Common myeloid progenitor, CD34-positive (primary cell): Measurements from ENCODE around the gene CRYGC. TPM values are rescaled to one million over a fixed set of nuclear protein-coding genes. Genes with fewer than 3 reads are reported as not detected.
A peak's percentile ranks its signal among the peaks of the same experiment; 100 is the strongest.

ENCODE experiments used
- CTCF ChIA-PET: fragments of 350-600 bp; sonication (Branson Sonifier 250); formaldehyde crosslinking; loops from one replicate; lab custom pipeline; 2021; ENCODE audit warnings: antibody characterized with exemption; lab: Charles Lee
- POLR2A ChIA-PET: fragments of 350-600 bp; sonication (Branson Sonifier 250); formaldehyde crosslinking; loops from one replicate; lab custom pipeline; 2021; ENCODE audit warnings: antibody characterized with exemption; lab: Charles Lee
- DNase-seq, 3 donors: peaks; one replicate each; pipeline versions ENCODE4 v3.0.0 to v3.0.0-alpha.2; 2013
- H3K27ac ChIP-seq, 2 experiments: 1 replicate in 1 of 2; 2 replicates in 1 of 2; pipeline ENCODE4 v1.7.0; 2013; ENCODE audit warnings: inconsistent platforms in 2 of 2, low read length in 2 of 2, mild to moderate bottlenecking in 2 of 2, low read depth in 1 of 2, moderate library complexity in 1 of 2; ENCODE audit not compliant: severe bottlenecking in 2 of 2, insufficient read depth in 1 of 2, poor library complexity in 1 of 2
- H3K27me3 ChIP-seq, 5 experiments: replicated peaks in 2 of 5; 1 replicate in 3 of 5; 2 replicates in 2 of 5; pipeline versions ENCODE4 v1.6.1 to v1.7.0; 2013; ENCODE audit warnings: low read length in 4 of 5, mild to moderate bottlenecking in 2 of 5, moderate library complexity in 2 of 5, inconsistent platforms in 1 of 5; ENCODE audit not compliant: insufficient read depth in 5 of 5, control insufficient read depth in 4 of 5
- H3K36me3 ChIP-seq, 4 experiments: 1 replicate in 2 of 4; 2 replicates in 2 of 4; pipeline versions ENCODE4 v1.6.1 to v1.7.0; 2013; ENCODE audit warnings: low read length in 3 of 4, control low read depth in 1 of 4, mild to moderate bottlenecking in 1 of 4; ENCODE audit not compliant: control insufficient read depth in 4 of 4, insufficient read depth in 4 of 4
- H3K4me1 ChIP-seq, 4 experiments: 1 replicate in 3 of 4; 2 replicates in 1 of 4; pipeline versions ENCODE4 v1.6.1 to v1.7.1; 2013; ENCODE audit warnings: low read length in 3 of 4, mild to moderate bottlenecking in 3 of 4, control low read depth in 1 of 4, inconsistent platforms in 1 of 4, moderate library complexity in 1 of 4; ENCODE audit not compliant: control insufficient read depth in 4 of 4, insufficient read depth in 4 of 4; ENCODE audit errors: control extremely low read depth in 1 of 4
- H3K4me3 ChIP-seq, 7 experiments: 1 replicate in 4 of 7; 2 replicates in 3 of 7; pipeline versions ENCODE4 v1.5.1 to v1.7.0; 2013; ENCODE audit warnings: mild to moderate bottlenecking in 7 of 7, low read length in 6 of 7, moderate library complexity in 6 of 7, inconsistent platforms in 2 of 7, low read depth in 2 of 7, control low read depth in 1 of 7; ENCODE audit not compliant: insufficient read depth in 4 of 7, control insufficient read depth in 1 of 7; ENCODE audit errors: extremely low read depth in 1 of 7
- H3K9me3 ChIP-seq, 5 experiments: 1 replicate in 4 of 5; 2 replicates in 1 of 5; pipeline versions ENCODE4 v1.6.1 to v1.7.1; 2013; ENCODE audit warnings: low read length in 4 of 5, mild to moderate bottlenecking in 2 of 5, inconsistent platforms in 1 of 5, low read depth in 1 of 5, moderate library complexity in 1 of 5; ENCODE audit not compliant: control insufficient read depth in 4 of 5, insufficient read depth in 2 of 5; ENCODE audit errors: control extremely low read depth in 1 of 5
- WGBS: methylation state at CpG from one replicate; pipeline ENCODE4 v1.1.5; 2013; ENCODE audit not compliant: insufficient coverage; 5-methylcytosine and 5-hydroxymethylcytosine counted together
- polyA plus RNA-seq: library from polyadenylated mRNA; unstranded; fragments of 120-200 nt; gene quantifications from one replicate; pipeline ENCODE4 v1.2.1, GENCODE V29; 2013

CRYGC gene, protein sequence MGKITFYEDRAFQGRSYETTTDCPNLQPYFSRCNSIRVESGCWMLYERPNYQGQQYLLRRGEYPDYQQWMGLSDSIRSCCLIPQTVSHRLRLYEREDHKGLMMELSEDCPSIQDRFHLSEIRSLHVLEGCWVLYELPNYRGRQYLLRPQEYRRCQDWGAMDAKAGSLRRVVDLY
- not detected for polyA plus RNA-seq

DNA sequence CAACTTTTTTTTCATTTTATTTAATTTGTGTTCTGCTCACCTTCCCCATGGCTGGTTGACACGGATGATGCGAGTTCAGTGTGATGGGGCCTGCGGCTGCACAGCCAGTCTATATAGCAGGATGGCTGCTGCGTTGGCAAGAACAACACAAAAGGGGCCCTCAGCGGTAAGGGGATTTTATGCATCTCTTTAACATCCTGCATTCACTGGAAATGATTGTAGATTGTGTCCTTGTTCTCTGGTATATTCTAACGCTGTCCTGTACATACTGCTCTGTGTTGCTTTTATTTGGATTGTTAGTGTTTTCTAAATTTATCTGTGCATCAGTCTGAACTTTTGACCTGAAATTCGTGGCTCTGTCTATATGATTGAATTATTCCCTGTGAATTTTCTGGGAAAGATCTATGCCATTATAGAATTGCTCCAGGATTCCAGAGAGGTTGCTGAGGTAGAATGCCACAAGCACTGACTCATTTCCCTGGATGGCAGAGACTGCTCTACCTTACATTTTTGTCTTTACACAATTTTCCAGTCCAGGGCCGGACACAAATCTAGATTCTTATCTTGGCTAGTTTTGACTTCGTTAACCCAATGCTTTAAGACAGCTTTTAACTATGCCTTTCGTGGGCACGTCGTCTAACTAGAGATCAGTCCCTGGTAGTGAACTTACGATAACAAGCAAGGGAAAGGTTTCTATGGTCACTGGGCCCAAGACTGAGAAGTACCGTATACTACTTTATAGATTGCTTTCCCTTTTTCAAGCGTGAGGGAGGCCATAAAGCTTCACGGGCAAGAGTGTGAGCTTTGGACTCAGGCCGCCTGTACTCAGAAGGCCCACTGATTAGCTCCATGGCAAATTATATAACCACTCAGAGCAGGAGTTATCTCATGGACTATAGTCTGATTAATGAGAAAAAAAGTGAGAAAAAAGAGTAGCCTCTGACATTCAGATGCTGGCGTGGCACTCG, at the start of gene CRYGC:
Gene CRYGC (minus strand): TSS at position 85 of the 968 bp plus-strand sequence. CDS start 36 bp downstream, at position 49.
- H3K4me1 ChIP-seq = peaks cover under 1 to 13% (median 9%) of the 10 kb centered on the region in 4 experiments
- no peaks in the 10 kb centered on the region for H3K36me3 ChIP-seq
- no peak within 1 kb of the TSS for H3K27ac ChIP-seq
- H3K4me3 ChIP-seq = no peak within 1 kb of the TSS
- DNase-seq = no peak
- ChIA-PET POLR2A (no interaction called here), CTCF (interaction anchor here (0.5 to 1.5 kb wide), 2 partner anchors 46 to 104 kb away, joined by 3 to 5 read pairs; no protein-coding TSS in a partner anchor)
- no peaks in the 10 kb centered on the region for H3K9me3 ChIP-seq
- 93% methylated on average over 16 of the region's 19 CpGs for WGBS
- no peaks in the 10 kb centered on the region for H3K27me3 ChIP-seq

DNA sequence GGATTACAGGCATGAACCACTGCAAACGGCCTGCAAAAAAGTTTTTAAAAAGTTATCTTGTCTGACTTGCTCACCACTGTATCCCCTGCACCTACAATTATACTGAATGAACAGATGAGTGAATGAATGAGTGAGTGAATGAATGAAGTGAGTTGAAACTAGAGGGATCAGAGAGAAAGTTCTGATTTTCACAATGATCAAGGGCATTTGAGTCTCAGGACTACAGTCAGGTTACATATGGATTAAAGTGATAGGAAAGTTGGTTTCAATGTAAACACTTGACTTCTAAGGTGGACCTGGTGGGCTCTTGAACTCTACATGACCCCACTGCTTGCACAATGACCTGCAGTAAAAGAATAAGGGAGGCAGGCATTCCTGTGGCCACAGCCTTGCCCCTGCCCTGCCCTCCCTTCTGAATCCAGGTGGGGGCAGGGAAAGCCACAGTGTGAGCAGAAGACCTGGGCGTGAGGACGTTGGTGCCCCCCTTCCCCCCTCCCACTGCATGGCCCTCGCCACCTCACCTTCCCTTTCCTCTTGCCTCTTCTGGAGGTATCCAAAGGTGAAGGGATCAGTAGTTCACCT, 49.5 kb upstream of the CRYGC start:
- ChIA-PET POLR2A (no interaction called here), CTCF (interaction anchor here (2.2 kb wide), 1 partner anchor 75 kb away, joined by 17 read pairs; the partner anchor contains the start of gene IDH1)
- Histone ChIP-seq H3K36me3 (no peaks in the 10 kb centered on the region), H3K4me1 (peaks cover 0 to 22% (median 4%) of the 10 kb centered on the region in 4 experiments), H3K4me3 (no peak overlapping the region), H3K9me3 (no peaks in the 10 kb centered on the region), H3K27me3 (no peaks in the 10 kb centered on the region), H3K27ac (no peak overlapping the region)
- DNase-seq = no peak
- no CpG with 5 or more reads among the region's 4 CpGs for WGBS

DNA sequence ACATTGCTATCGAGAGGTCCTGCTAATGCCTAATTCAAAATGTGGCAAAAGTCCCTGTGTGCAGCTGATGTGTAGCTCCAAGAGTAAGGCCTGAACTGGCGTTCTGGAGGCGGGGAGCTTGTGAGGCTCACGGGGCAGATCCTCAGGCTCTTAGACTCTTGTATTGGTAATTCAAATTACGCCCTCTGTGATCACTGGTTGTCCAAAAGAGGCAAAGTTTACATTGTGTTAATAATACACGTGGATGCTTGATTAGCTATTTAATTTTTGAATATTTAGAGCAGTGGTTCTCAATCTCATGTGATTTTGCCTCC, 46.2 kb upstream of the CRYGC start:
- no peak for DNase-seq
- ChIA-PET POLR2A (interaction anchor here (0.6 to 1.2 kb wide), 3 partner anchors 32 to 216 kb away, joined by 3 to 4 read pairs (median 4); no protein-coding TSS in a partner anchor), CTCF (interaction anchor here (0.7 to 4.9 kb wide), 32 partner anchors 9 to 430 kb away, joined by 3 to 58 read pairs (median 5); partner anchors contain the start of genes C2orf80 and IDH1)
- 89% methylated on average over 6 of the region's 6 CpGs for WGBS
- H3K4me1 ChIP-seq = peaks cover 2 to 33% (median 10%) of the 10 kb centered on the region in 4 experiments
- no peak overlapping the region for H3K4me3 ChIP-seq
- H3K27me3 ChIP-seq = no peaks in the 10 kb centered on the region
- H3K27ac ChIP-seq = no peak overlapping the region
- H3K36me3 ChIP-seq = no peaks in the 10 kb centered on the region
- H3K9me3 ChIP-seq = no peaks in the 10 kb centered on the region

DNA sequence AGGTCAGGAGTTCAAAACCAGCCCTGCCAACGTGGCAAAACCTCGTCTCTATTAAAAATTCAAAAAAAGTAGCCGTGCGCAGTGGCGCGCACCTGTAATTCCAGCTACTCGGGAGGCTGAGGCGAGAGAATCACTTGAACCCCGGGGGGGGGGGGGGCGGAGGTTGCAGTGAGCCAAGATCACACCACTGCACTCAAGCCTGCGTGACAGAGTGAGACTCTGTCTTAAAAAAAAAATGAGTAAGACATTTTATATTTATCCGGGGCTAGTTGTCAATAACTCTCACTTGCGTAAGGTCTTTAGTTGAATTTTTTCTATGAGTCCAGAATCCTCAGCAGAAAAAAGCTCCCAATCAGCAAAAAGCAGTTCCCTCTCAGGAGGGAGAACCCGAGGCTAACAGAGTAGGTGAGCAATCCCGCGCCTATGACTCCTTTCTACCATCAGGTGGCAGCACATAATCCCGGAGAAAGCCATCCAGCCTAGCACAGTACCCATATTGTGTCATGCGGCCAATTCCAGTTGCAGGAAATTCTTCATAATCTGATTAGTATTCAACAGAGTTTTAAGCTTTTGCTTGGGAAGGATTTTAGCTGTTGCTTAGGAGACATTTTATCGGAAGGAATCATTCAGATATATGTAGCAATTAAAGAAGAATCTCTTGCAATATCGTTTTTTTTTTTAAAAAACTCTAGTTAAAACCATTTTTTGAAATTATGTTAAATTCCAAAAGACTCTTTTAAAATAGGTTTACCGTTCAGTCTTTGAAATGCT, 45.6 kb upstream of the CRYGC start:
- Histone ChIP-seq H3K9me3 (no peaks in the 10 kb centered on the region), H3K27me3 (no peaks in the 10 kb centered on the region), H3K36me3 (no peaks in the 10 kb centered on the region), H3K4me3 (no peak overlapping the region), H3K4me1 (peaks cover 2 to 33% (median 10%) of the 10 kb centered on the region in 4 experiments), H3K27ac (no peak overlapping the region)
- CTCF ChIA-PET = interaction anchor here (0.6 to 4.9 kb wide), 37 partner anchors 10 to 439 kb away, joined by 3 to 58 read pairs (median 5); partner anchors contain the start of genes C2orf80 and IDH1
- DNase-seq = peak; percentile 83 to 86 (median 84)
- WGBS = 71% methylated on average over 11 of the region's 21 CpGs
- POLR2A ChIA-PET = interaction anchor here (0.6 to 1.2 kb wide), 3 partner anchors 33 to 215 kb away, joined by 3 to 4 read pairs (median 4); no protein-coding TSS in a partner anchor

DNA sequence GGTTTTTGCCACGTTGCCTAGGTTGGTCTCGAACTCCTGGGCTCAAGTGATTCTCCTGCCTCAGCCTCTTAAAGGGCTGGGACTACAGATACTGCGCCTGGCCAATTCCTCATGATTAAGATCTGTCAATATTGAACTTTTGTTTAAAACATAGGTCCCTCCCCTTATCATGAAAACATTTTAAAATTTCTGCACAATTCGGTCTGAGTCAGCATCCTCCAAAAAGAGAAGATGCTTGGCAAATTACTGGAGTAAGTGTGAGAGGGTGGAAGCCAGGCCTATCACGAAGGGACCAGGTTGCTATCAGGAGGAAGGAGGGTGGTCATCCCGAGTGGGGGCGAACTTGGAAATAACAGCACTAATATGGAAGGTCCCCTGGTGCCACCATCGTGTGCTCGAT, 44.5 kb upstream of the CRYGC start:
- peaks cover 2 to 31% (median 9%) of the 10 kb centered on the region in 4 experiments for H3K4me1 ChIP-seq
- H3K27me3 ChIP-seq = no peaks in the 10 kb centered on the region
- DNase-seq = no peak
- no peaks in the 10 kb centered on the region for H3K36me3 ChIP-seq
- 93% methylated on average over 6 of the region's 9 CpGs for WGBS
- CTCF ChIA-PET = interaction anchor here (1.1 to 4.9 kb wide), 11 partner anchors 11 to 97 kb away, joined by 4 to 58 read pairs (median 8); partner anchors contain the start of gene IDH1
- H3K27ac ChIP-seq = no peak overlapping the region
- POLR2A ChIA-PET = no interaction called here
- H3K4me3 ChIP-seq = no peak overlapping the region
- H3K9me3 ChIP-seq = no peaks in the 10 kb centered on the region

DNA sequence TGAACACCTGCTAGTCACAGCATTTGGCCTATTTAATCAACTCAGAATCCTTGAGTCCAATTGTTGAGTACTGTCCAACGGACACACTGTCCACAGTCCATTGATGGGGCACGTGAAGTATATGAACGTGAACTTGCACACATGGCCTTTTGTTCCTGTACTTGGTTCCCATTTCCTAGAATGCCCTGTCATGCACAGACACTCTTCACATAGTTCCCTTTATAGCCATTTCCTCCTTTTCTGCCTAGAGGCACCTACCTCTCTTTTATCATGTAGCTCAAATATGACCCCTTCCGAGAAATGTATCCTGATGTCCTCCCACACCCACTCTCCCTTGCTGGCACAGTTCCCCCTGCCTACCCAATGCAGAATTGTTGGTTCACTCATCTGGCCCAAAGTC, 42.5 kb upstream of the CRYGC start:
- peak; percentile 23 to 67 (median 57) for DNase-seq
- H3K4me3 ChIP-seq = peak overlapping the region in 1 of 7 experiments; percentile 31
- peaks cover 2 to 29% (median 9%) of the 10 kb centered on the region in 4 experiments for H3K4me1 ChIP-seq
- 2% methylated on average over 4 of the region's 4 CpGs for WGBS
- CTCF ChIA-PET = interaction anchor here (1.3 to 4.9 kb wide), 4 partner anchors 14 to 99 kb away, joined by 3 to 58 read pairs (median 4); partner anchors contain the start of gene IDH1
- H3K36me3 ChIP-seq = no peaks in the 10 kb centered on the region
- H3K9me3 ChIP-seq = no peaks in the 10 kb centered on the region
- POLR2A ChIA-PET = no interaction called here
- no peak overlapping the region for H3K27ac ChIP-seq
- no peaks in the 10 kb centered on the region for H3K27me3 ChIP-seq
